GM21423 (cell line): Measurements from ENCODE around the gene ADIPOR2.

Experiments
- ATAC-seq: cut with Tn5 transposase; IDR thresholded peaks from one replicate; pipeline ENCODE4 v1.9.1; 2021; ENCODE audit warnings: mild to moderate bottlenecking, moderate library complexity; ENCODE audit not compliant: unreplicated experiment

Gene ADIPOR2

GRCh38 chr12:1826867-1827705, 136.2 kb downstream of the ADIPOR2 start:
- ATAC-seq = no peak

GRCh38 chr12:1827826-1828805, 137.2 kb downstream of the ADIPOR2 start:
- ATAC-seq = no peak

GRCh38 chr12:1828856-1829255, 138.0 kb downstream of the ADIPOR2 start:
- no peak for ATAC-seq

- no peak for ATAC-seq
Measured at GRCh38 chr12:1829306-1829900, 138.5 kb downstream of the ADIPOR2 start.

GRCh38 chr12:1830401-1830845, 139.6 kb downstream of the ADIPOR2 start:
- no peak for ATAC-seq

GRCh38 chr12:1830981-1831963, 140.4 kb downstream of the ADIPOR2 start:
- ATAC-seq = no peak

- no peak for ATAC-seq
Measured at GRCh38 chr12:1832801-1833595, 142.1 kb downstream of the ADIPOR2 start.

GRCh38 chr12:1833596-1834028, 142.7 kb downstream of the ADIPOR2 start:
- ATAC-seq = no peak

GRCh38 chr12:1834186-1834925, 143.5 kb downstream of the ADIPOR2 start:
- ATAC-seq = no peak

- no peak for ATAC-seq
Measured at GRCh38 chr12:1835211-1836131, 144.6 kb downstream of the ADIPOR2 start.

- no peak for ATAC-seq
Measured at GRCh38 chr12:1836241-1836803, 145.5 kb downstream of the ADIPOR2 start.

GRCh38 chr12:1836854-1837421, 146.1 kb downstream of the ADIPOR2 start:
- no peak for ATAC-seq

- no peak for ATAC-seq
Measured at GRCh38 chr12:1837541-1838204, 146.8 kb downstream of the ADIPOR2 start.
